ENCODE data around the gene PALMD.

DNA sequence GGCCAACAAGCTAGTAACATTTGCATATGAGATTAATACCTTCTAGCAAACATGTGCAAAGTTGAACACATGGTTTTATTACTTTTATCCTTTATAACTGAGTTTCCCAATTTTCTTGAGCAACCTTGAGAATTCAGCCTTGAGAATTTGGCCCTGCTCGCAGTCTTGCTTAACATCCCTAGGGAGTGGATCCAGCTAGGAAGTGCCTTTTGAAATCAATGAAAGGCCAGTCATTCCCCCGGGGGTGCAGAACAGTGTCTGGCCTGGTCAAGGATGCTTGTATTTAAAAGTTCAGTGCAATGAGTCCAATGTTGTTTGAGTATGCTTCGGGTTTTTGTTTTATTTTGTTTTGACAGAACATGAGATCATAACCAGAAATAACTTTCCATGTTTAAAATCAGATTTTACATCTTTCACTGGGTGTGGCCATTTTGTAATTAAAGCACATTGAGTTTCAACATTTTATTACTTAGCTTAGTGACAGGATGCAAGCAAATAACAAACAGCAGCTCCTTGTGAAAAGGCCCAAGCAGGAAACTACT, 16.7 kb downstream of the PALMD start:
- no peak for TF ChIP-seq GATA3 (IDR thresholded peaks at IDR 0.05; ENCODE audit: low read depth, low read length)
- TF ChIP-seq GATA2 (IDR thresholded peaks at IDR 0.05; ENCODE audit: low read depth, low read length), result no peak

Measured in SH-SY5Y (cell line).